Panc1 (cell line): ENCODE results near the gene ZCRB1.
"Not testable (repeated sequence)": the region's sequence is repeated elsewhere in the genome, so short reads cannot be mapped to it uniquely, and the experiment has no call there.

Experiments
- POLR2AphosphoS5 ChIP-seq: IDR thresholded peaks from 2 replicates; pipeline ENCODE4 v1.6.1; 2012; ENCODE audit warnings: mild to moderate bottlenecking, low read depth, low read length, moderate library complexity
- TF ChIP-seq, protein P1 (sequence below): fragments of 450-650 bp; IDR thresholded peaks from 2 replicates; pipeline ENCODE4 v1.5.1; 2017; ENCODE audit warnings: mild to moderate bottlenecking
- TF ChIP-seq, protein P2 (sequence below), 2 experiments: IDR thresholded peaks; 2 replicates each; pipeline ENCODE4 v1.6.1; 2011 to 2012; ENCODE audit warnings: low read depth in 2 of 2, control low read depth in 1 of 2, low read length in 1 of 2, mild to moderate bottlenecking in 1 of 2, moderate library complexity in 1 of 2; ENCODE audit not compliant: insufficient read depth in 1 of 2

- TF ChIP-seq, protein P1, sequence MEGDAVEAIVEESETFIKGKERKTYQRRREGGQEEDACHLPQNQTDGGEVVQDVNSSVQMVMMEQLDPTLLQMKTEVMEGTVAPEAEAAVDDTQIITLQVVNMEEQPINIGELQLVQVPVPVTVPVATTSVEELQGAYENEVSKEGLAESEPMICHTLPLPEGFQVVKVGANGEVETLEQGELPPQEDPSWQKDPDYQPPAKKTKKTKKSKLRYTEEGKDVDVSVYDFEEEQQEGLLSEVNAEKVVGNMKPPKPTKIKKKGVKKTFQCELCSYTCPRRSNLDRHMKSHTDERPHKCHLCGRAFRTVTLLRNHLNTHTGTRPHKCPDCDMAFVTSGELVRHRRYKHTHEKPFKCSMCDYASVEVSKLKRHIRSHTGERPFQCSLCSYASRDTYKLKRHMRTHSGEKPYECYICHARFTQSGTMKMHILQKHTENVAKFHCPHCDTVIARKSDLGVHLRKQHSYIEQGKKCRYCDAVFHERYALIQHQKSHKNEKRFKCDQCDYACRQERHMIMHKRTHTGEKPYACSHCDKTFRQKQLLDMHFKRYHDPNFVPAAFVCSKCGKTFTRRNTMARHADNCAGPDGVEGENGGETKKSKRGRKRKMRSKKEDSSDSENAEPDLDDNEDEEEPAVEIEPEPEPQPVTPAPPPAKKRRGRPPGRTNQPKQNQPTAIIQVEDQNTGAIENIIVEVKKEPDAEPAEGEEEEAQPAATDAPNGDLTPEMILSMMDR: not testable (repeated sequence)
- TF ChIP-seq, protein P2, sequence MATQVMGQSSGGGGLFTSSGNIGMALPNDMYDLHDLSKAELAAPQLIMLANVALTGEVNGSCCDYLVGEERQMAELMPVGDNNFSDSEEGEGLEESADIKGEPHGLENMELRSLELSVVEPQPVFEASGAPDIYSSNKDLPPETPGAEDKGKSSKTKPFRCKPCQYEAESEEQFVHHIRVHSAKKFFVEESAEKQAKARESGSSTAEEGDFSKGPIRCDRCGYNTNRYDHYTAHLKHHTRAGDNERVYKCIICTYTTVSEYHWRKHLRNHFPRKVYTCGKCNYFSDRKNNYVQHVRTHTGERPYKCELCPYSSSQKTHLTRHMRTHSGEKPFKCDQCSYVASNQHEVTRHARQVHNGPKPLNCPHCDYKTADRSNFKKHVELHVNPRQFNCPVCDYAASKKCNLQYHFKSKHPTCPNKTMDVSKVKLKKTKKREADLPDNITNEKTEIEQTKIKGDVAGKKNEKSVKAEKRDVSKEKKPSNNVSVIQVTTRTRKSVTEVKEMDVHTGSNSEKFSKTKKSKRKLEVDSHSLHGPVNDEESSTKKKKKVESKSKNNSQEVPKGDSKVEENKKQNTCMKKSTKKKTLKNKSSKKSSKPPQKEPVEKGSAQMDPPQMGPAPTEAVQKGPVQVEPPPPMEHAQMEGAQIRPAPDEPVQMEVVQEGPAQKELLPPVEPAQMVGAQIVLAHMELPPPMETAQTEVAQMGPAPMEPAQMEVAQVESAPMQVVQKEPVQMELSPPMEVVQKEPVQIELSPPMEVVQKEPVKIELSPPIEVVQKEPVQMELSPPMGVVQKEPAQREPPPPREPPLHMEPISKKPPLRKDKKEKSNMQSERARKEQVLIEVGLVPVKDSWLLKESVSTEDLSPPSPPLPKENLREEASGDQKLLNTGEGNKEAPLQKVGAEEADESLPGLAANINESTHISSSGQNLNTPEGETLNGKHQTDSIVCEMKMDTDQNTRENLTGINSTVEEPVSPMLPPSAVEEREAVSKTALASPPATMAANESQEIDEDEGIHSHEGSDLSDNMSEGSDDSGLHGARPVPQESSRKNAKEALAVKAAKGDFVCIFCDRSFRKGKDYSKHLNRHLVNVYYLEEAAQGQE (IDR thresholded peaks at IDR 0.05; ENCODE audit: insufficient read depth in 1 of 2, low read depth in 2 of 2, low read length in 1 of 2): not testable (repeated sequence)
- not testable (repeated sequence) for TF ChIP-seq POLR2AphosphoS5
Measured at GRCh38 chr12:42330097-42330496, 4.2 kb upstream of the ZCRB1 start.
